HG03280 (cell line): ENCODE results near the gene C18orf63.
"Not testable (repeated sequence)": the region's sequence is repeated elsewhere in the genome, so short reads cannot be mapped to it uniquely, and the experiment has no call there.

Experiments
- ATAC-seq: cut with Tn5 transposase; IDR thresholded peaks from one replicate; pipeline ENCODE4 v1.9.1; 2021; ENCODE audit warnings: mild to moderate bottlenecking, moderate library complexity; ENCODE audit not compliant: unreplicated experiment

C18orf63 gene

DNA sequence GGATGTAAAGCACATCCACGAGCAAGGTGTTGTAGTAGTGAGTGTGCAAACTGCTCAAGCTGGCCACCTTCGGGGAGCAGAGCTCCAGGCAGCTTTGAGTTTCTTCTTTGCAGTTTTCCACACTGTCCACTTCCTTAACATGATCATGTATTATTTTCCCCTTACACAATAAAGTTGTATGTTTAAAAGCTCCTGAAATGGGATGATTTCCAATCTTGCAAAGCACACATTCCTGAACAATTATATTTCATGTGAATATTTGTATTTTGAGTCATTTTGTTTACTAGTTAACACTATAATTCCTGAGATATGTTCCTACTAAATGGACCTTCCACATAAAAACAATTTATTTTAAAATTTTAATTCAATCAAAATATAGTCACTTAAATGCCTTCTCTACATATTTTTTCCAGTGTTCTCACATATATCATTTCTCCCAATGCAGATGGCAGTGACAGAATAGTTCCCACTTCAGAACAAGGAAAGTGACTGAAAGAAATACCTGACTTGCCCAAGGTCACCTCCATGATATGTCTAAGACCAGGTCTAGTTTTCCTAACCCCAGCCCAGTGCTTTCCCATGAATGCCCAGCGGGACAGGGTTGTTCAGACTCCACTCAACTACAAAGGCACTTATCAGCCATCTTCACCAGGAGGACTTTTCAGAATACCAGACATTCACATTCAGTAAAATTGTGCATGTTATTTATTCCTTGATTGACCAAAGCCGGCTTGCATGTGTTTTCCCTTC lies 29.4 kb upstream of the C18orf63 start:
- ATAC-seq: no peak

DNA sequence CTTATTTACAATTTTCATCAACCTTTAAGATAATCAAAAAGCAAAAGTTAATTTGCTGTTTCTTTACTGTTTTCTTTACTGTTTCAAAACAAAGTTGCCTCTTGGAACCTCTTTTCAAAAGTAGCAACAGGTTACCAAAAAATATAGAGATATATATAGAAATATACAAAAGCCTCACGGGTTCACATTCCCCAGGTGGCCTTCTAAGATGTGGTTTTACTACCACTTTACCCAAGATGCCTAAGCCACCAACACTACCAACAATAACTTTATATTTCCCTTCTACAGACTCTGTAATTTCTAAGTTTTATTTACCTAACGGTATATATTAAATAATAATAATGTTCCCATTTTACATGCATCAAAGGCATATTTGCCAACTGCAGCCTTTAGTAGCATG lies 28.8 kb upstream of the C18orf63 start:
- ATAC-seq: no peak

DNA sequence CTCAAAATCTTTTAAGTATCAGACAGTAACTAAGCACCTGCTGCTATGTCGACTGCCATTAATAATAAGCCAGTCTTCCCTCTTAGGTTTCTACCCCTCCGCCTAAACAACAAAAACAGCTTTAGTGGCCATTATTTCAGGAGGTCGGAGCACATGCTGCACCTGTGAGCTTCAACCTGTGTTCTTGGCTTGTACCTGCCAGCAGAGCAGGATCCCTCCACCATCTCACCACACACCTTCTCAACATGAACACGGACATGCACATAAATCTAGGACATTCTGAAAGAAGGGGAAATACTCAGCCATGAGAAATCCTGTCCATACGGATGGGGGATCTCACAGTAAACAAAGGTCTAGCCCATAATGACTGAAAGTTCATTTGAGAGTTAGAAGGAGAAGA lies 27.6 kb upstream of the C18orf63 start:
- no peak for ATAC-seq

DNA sequence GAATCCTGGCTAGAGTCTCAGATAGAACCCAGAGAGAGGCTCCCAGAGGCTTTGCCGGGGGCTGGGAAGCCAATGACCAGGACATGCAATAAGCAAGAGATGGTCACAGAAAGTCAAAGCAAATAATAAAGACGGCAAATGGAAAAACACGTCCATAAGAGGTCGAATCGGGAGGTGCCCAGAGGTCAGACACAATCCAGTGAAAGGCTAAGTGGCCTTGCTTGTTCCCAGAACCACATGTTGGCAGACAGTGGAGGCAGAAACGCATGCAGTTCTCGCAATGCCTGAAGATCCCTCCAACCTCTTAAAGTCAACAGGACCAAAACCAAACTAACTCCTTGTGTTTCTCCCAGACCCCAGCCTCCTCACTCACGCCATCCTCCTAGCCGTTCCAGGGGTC lies 26.9 kb upstream of the C18orf63 start:
- no peak for ATAC-seq

DNA sequence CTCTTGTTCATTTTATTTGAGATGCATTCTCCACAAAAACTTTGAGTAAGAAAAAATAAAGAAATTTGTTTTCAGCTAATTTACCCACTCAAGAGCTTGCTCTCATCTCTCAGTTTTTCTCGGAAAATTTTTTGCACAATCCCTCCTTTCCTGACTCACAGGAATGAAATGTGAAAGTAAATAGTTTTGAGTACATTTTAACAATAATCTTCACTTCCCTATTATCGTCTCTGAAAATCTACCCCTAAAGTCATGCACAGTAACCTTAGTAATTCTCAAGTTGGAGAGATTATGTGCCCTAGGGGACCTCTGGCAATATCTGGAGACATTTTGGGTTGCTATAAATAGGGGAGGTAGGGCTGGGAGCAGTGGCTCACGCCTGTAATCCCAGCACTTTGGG lies 26.5 kb upstream of the C18orf63 start:
- ATAC-seq: no peak

DNA sequence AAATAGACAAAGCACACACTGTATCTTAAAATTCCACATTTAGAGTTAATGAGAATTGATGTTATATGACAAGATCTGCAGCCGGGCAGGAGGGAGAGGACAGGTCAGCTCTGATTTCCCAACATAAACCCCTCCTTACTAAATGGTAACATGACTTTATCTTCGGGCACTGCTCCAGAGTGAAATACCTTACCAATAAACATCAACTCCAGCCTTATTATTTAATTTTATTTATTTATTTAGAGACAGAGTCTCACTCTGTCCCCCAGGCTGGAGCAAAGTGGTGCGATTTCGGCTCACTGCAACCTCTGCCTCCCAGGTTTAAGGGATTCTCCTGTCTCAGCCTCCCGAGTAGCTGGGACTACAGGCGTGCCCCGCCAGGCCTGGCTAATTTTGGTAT lies 25.6 kb upstream of the C18orf63 start:
- ATAC-seq: no peak

DNA sequence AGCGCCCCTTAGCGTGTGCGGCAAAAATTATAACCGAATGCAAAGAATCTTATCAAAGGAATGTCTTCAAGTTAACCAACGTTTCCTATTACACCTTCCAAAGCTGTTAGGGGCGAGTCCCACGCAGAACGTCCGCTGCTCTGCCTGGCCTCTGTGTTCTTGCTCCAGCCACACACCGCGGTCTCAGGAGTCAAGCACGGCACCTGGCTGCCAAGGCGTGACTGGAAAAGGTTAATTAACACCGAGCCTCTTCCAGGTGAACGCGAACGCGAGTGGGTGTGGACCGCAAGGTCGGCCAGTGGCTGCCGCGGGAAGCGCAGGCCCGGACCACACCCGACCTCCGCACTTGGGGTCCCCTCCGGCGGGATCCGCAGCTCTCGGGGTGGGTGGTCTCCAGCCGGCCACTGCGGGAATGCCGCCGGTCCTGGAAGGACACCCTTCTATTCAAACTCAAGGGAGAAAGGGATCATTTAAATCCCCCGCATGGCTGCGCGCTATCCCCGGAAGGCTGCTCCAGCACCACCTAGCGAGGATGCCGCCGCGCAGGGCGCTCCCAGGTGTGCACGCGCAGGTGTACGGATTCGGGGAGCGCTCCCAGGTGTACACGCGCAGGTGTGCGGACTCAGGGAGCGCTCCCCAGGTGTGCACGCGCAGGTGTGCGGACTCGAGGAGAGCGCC lies 24.7 kb upstream of the C18orf63 start:
- ATAC-seq: no peak

DNA sequence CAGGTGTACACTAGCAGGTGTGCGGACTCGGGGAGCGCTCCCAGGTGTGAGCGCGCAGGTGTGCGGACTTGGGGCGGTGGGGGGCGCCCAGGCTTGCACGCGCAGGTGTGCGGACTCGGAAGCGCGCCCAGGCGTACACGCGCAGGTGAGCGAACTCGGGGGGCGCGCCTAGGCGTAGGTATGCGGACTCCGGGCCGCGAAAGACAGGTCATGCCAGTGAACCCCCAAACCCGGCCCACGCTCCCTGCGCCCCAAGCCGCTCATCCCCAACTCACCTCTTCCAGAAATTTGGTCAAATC lies 24.2 kb upstream of the C18orf63 start:
- ATAC-seq: no peak

DNA sequence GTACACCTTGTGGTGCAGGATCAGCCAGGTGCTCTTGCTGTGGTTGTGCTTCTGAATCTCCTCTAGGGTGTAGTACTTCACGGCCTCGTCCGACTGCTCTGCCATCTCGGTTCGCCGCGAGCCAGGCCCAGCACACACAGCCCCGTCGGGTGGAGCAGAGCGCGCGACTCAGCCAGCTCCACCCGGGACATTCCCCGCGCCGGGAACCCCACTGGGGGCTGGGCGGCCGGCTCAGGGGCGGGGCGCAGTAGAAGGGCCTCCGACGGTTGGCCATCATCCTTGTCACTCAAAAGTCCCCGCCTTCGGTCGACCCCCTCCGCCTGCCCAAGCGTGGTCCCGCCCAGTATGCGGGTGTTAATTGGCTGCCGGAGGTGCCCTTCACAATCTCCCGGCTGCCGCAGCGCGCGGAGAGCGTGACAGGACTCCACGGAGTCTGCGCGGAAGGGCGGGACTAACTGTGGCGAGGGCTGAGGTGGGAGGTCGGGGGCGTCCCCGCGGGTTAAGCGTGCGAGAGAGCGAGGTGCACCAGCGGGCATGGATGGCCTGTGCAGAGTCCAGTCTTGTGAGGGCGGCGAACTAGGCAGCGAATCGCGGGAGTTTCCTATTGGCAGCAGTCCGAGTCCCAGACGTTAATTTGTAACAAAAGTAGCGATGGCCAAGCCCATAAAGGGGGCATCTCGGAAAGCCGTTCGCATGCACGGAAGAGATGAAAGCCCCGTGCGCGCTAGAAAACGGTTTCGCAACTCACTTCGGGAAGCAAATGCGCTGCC lies 23.7 kb upstream of the C18orf63 start, which contains the start of gene CYB5A:
Gene CYB5A, minus strand, starts transcription at position 193 of the 770 bp plus-strand sequence. Its CDS starts 88 bp downstream, at position 105.
- ATAC-seq: peak; percentile 100

DNA sequence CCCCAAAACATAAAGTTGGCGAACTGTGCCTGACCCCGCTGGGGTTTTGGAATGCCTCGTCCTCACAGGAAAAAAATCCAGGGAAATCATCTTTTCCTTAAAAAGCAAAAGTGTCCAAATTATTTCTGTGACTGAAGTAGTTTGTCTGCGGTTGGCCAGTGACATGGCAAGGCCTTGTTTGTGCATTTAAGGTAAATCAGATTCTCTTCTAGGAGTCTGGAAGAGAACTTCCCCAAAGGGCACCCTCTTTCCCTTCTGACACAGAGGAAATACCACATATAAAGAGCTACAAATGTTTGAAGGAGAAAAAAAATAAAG lies 23.1 kb upstream of the C18orf63 start:
- ATAC-seq: no peak

DNA sequence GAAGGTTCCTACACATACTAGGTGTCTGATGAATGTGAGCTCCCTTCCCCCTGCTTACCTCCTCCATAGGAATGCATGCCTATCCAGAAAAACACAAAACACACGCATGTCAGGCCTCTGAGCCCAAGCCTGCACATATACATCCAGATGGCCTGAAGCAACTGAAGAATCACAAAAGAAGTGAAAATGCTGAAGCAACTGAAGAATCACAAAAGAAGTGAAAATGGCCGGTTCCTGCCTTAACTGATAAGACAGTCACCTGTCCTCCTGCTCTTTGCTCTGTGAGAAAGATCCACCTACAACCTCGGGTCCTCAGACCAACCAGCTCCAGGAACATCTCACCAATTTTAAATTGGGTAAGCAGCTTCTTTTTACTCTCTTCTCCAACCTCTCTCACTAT lies 22.7 kb upstream of the C18orf63 start:
- ATAC-seq: not testable (repeated sequence)

DNA sequence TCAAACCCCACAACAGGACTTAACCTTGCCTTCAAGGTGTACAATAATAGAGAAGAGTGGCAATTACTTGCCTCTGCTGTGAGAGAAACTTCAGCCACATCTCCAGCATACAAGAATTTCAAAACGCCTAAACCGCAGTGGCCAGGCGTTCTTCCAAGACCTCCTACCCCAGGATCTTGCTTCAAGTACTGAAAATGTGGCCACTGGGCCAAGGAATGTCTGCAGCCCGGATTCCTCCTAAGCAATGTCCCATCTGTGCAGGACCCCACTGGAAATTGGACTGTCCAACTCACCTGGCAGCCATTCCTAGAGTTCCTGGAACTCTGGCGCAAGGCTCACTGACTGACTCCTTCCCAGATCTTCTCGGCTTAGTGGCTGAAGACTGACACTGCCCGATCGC lies 21.1 kb upstream of the C18orf63 start:
- ATAC-seq: no peak

DNA sequence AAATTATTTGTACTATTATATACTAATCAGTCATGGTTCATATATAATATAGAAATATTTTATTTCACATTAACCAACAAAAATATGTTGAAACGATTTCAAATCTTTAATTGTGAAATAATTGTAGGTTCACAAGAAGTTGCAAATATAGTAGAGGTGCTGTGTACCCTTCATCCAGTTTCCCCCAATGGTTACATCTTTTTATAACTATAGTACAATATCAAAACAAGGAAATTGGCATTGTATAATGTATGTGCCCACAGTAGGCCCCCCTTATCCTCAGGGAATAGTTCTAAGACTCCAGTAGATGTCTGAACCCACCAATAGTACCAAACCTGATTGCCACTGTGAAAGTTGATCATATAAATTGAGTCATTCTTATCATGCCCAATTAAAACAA lies 16.5 kb upstream of the C18orf63 start:
- no peak for ATAC-seq

DNA sequence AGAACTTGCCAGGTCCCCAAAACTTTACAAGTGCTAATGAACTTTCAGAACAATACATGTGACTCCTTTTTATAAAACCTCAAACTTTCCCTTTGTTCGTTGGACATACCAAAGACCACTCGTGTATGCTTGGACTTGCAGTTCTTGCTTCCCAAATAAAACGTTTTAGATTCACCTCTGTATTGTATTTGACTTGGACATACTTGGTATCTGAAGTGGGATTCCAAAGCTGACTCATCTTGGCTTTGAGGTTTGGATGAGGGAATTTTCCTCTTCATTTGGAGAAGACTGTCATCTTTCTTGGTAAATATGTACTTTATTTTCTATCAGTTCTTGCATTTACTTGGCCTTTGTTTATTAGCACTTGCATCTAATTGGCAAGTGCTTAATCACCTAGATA lies 15.9 kb upstream of the C18orf63 start:
- no peak for ATAC-seq

DNA sequence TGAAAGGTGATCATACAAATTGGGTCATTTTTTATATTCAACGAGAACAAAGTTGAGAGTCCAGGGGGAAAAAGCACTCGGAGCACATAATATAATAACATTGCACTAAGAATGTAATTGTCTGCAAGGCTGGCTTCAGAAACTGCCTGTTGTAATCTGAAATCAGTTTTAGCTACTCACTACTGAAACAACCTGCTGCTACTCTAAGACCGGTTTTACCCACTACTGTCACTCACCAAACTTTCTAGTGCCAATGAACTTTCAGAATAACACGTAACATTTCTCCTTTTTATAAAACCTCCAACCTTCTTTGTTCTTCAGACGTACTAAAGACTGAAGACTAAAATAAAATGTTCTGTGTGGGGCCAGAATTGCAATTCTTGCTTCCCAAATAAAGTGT lies 12.3 kb upstream of the C18orf63 start:
- ATAC-seq: no peak

DNA sequence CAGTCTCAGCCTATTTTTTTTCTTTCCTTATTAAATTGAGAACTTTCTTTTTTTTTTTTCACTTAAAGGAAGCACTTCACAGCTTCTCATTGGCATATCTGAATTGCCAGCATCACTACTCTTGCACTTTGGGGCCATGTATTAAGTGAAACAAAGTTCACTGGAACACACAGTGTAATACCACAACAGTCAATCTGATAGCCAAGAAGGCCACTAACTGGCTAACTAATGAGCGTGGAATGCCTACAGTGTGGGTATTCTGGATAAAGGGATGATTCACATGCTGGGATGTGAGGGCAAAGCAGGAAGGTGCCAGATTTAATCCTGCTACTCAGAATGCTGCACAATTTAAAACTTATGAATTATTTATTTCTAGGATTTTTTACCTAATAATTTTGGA lies 11.7 kb upstream of the C18orf63 start:
- no peak for ATAC-seq

DNA sequence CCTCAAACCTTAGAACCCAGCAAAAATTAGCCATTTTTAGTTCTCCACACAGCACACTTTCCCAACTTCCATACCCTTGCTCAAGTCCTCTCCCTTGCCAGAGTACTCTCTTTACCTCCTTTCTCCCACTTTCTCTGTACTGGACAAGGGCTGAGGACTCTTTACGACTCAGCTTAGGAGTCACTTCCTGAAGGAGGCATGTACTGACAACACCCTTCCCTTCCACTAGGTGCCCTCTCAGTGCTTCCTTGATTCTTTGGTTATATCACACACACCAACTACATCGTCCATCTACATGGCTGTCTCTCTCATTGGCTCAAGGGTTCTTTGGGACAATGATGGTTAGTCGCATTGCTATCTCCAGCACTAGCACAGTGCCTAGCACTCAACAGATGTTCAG lies 5.2 kb upstream of the C18orf63 start:
- peak; percentile 97 for ATAC-seq

DNA sequence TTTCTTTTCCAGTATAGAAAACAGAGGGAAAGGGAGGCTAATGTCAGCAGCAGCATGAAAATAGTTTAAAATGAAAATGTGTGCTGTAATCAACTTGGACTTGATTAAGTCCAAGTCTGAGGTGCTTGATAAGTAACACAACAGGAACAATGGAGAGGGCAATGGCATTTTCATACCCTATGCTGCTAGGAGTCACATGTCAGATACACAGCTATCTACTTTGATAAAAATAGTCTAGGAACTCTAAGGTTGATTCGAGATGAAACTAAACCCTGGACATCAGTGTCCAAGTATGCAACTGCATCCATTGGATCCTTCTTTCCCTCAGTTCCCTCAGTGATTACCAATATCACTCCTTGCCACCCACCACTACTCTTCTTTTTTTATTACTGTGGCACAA lies 4.6 kb upstream of the C18orf63 start:
- no peak for ATAC-seq

DNA sequence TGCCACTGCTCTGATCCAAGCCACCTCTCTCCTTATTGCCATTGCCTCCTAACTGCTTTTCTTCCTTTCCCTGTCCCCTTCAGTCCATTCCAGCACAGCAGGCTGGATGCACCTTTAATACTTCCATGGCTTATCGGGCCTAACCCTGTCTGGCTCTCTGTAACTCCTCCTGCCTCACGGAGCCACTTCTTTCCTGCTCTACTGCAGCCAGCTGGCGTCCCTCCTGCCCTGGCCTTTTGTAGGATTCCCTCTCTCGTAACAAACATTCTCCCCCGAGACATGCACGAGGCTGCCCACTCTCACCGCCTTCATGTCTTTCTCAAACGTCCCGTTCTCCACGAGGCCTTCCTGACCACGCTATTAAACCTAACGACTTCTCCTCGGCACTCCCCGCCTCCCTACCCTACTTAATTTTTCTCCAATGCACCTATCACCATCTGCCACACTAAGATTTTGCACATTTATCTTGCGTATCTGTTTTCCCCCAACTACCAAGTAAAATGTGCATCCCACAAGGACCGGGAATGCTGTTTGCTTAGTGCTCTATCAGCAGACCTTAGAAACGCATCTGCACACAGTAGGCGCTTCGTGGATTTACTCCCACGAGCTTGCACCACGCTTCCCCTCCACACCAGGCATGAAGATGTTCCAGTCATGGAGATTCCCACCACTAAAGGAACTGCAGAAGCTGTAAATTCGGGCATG lies 728 bp upstream of the C18orf63 start:
- no peak for ATAC-seq

DNA sequence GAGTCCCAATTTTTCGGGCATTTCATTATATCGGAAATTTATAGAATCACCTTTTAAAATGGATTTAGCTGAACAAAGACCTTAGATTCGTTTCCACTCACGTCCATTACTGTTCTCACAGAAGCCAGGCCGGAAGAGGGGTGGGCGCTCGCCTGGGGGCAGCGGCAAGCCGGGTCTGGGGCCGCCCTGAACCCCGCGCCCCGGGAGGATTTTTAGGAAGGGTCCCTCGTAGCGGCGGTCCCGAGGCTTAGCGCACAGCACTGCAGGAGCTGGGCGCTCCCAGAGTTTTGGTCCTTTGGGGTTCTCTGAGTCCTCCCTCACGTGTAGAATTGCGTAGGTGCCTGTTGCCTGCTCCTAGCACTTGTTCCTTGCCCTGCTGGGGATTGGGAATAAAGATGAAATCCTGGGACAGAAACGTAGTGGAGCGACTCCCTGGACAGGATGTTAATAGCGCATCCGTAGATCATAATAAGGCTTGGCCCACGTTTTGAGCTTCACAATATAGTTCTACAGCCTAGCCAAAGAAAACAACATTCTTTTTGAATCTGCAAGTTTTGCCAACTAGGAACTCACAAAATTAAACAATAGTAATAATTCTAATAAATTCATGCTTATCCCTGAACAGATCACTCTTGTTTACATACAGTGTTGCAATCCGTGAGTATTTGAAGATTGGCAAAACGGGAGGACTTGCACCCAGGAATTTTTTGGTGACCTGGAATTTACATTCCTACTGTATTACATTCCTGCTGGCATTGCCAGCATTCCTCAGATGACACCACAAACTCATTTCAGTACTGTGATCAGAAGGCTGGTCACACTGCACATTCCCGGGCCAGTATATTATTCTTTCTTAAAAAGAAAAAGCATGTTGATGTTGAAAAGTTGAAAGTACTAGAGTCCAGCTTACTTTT lies 875 bp downstream of the C18orf63 start:
- ATAC-seq: no peak

DNA sequence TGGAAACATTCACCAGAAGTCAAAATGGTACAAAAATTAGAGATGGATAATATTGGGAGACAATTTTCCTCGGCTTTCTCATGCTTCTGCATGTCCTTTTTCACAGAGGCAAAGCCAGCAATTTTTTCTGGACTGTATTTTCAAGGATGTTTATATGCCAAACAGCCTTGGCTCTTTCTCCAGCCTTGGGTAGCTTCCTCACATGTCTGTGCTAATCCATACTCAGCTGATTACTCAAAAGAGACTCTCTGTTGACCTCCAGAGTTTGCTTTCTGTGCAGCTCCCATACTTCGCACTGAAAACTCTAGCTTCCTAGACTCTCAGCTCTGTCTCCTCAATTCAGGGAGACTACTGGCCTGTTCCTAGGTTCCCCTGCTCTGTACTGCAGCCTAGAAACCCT lies 10.6 kb downstream of the C18orf63 start:
- ATAC-seq: no peak
